ENCODE measurements around the gene S100A13. TPM values are rescaled to one million over a fixed set of nuclear protein-coding genes. Genes with fewer than 3 reads are reported as not detected.
"Not testable (repeated sequence)": the region's sequence is repeated elsewhere in the genome, so short reads cannot be mapped to it uniquely, and the experiment has no call there.

The S100A13 gene
- total and polyA plus RNA-seq, 2 experiments from 2014 or later, result 115 to 248 TPM

DNA sequence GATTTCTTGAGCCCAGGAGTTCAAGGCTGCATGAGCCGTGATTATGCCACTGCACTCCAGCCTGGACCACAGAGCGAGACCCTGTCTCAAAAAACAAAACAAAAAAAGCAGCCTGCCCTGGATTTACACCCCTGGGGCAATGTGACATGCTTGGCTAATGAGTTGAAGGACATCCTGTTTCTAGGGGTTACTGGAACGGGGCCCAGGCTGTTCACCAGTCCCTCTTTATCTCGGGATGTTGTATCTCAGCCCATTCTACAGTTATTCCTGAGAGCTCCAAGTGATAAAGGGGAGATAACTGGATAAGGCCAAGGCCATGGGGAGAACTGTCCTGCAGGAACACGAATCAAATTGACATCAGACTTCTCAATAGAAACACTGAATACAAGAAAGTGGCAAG lies 40.0 kb downstream of the S100A13 start:
- H3K4me1 ChIP-seq (ENCODE audit: insufficient read depth), result no peaks in the 10 kb centered on the region
- no peak for TF ChIP-seq EZH2phosphoT487 (IDR thresholded peaks at IDR 0.05; ENCODE audit: low read depth, severe bottlenecking, unreplicated experiment)
- H3K9me2 ChIP-seq (replicated peaks; ENCODE audit: insufficient read depth), result no peaks in the 10 kb centered on the region
- no peak overlapping the region for H3K4me3 ChIP-seq
- H3K9me3 ChIP-seq (ENCODE audit: low read depth), result no peaks in the 10 kb centered on the region
- 42% methylated on average over 5 of the region's 5 CpGs for whole genome bisulfite sequencing (ENCODE audit: low lambda C conversion rate, missing lambda C conversion rate)
- H3K36me3 ChIP-seq (replicated peaks; ENCODE audit: insufficient read depth, low read depth), result no peaks in the 10 kb centered on the region
- H3K27ac ChIP-seq, result no peak overlapping the region
- no peaks in the 10 kb centered on the region for H3K27me3 ChIP-seq
- no peaks in the 10 kb centered on the region for H4K20me1 ChIP-seq (ENCODE audit: insufficient read depth, poor library complexity, severe bottlenecking)
- no peak for DNase-seq (ENCODE audit: low spot score)
- H3K4me2 ChIP-seq, result no peak overlapping the region
- H3K79me2 ChIP-seq, result no peaks in the 10 kb centered on the region
- no peak overlapping the region for H2AFZ ChIP-seq

- TF ChIP-seq EZH2phosphoT487 (IDR thresholded peaks at IDR 0.05; ENCODE audit: low read depth, severe bottlenecking, unreplicated experiment) (no peak), EZH2 (IDR thresholded peaks at IDR 0.05; ENCODE audit: borderline replicate concordance) (no peak)
- TF ChIP-seq, protein P1, sequence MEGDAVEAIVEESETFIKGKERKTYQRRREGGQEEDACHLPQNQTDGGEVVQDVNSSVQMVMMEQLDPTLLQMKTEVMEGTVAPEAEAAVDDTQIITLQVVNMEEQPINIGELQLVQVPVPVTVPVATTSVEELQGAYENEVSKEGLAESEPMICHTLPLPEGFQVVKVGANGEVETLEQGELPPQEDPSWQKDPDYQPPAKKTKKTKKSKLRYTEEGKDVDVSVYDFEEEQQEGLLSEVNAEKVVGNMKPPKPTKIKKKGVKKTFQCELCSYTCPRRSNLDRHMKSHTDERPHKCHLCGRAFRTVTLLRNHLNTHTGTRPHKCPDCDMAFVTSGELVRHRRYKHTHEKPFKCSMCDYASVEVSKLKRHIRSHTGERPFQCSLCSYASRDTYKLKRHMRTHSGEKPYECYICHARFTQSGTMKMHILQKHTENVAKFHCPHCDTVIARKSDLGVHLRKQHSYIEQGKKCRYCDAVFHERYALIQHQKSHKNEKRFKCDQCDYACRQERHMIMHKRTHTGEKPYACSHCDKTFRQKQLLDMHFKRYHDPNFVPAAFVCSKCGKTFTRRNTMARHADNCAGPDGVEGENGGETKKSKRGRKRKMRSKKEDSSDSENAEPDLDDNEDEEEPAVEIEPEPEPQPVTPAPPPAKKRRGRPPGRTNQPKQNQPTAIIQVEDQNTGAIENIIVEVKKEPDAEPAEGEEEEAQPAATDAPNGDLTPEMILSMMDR (IDR thresholded peaks at IDR 0.05; ENCODE audit: poor library complexity), result no peak
- 32% methylated on average over 1 of the region's 1 CpG for WGBS (ENCODE audit: low lambda C conversion rate, missing lambda C conversion rate)
- H2AFZ ChIP-seq, result no peak overlapping the region
These were observed 41.0 kb downstream of the S100A13 start for GRCh38 chr1:153586347-153586746.

GRCh38 chr1:153585006-153585405 lies 42.3 kb downstream of the S100A13 start:
- no peaks in the 10 kb centered on the region for H3K79me2 ChIP-seq
- no peak overlapping the region for H3K4me2 ChIP-seq
- no peak overlapping the region for H3K27ac ChIP-seq
- H3K9me2 ChIP-seq (replicated peaks; ENCODE audit: insufficient read depth), result no peaks in the 10 kb centered on the region
- no peaks in the 10 kb centered on the region for H3K36me3 ChIP-seq (replicated peaks; ENCODE audit: insufficient read depth, low read depth)
- H2AFZ ChIP-seq, result no peak overlapping the region
- DNase-seq (ENCODE audit: low spot score), result no peak
- H3K27me3 ChIP-seq, result no peaks in the 10 kb centered on the region
- H3K4me1 ChIP-seq (ENCODE audit: insufficient read depth), result no peaks in the 10 kb centered on the region
- no peaks in the 10 kb centered on the region for H4K20me1 ChIP-seq (ENCODE audit: insufficient read depth, poor library complexity, severe bottlenecking)
- TF ChIP-seq EZH2 (IDR thresholded peaks at IDR 0.05; ENCODE audit: borderline replicate concordance), result no peak
- TF ChIP-seq, protein P1 (IDR thresholded peaks at IDR 0.05; ENCODE audit: poor library complexity), result no peak
- TF ChIP-seq EZH2phosphoT487 (IDR thresholded peaks at IDR 0.05; ENCODE audit: low read depth, severe bottlenecking, unreplicated experiment), result no peak
- H3K9me3 ChIP-seq (ENCODE audit: low read depth), result no peaks in the 10 kb centered on the region
- 64% methylated on average over 1 of the region's 1 CpG for WGBS (ENCODE audit: low lambda C conversion rate, missing lambda C conversion rate)
- no peak overlapping the region for H3K4me3 ChIP-seq

More at GRCh38 chr1:153586347-153586746, 41.0 kb downstream of the S100A13 start:
- H3K4me1 ChIP-seq (ENCODE audit: insufficient read depth), result no peaks in the 10 kb centered on the region
- no peak overlapping the region for H3K4me2 ChIP-seq
- H3K36me3 ChIP-seq (replicated peaks; ENCODE audit: insufficient read depth, low read depth), result no peaks in the 10 kb centered on the region
- no peaks in the 10 kb centered on the region for H3K27me3 ChIP-seq
- no peak for DNase-seq (ENCODE audit: low spot score)
- no peaks in the 10 kb centered on the region for H4K20me1 ChIP-seq (ENCODE audit: insufficient read depth, poor library complexity, severe bottlenecking)
- no peak overlapping the region for H3K4me3 ChIP-seq
- no peak overlapping the region for H3K27ac ChIP-seq
- no peaks in the 10 kb centered on the region for H3K79me2 ChIP-seq
- H3K9me2 ChIP-seq (replicated peaks; ENCODE audit: insufficient read depth), result no peaks in the 10 kb centered on the region
- H3K9me3 ChIP-seq (ENCODE audit: low read depth), result no peaks in the 10 kb centered on the region

DNA sequence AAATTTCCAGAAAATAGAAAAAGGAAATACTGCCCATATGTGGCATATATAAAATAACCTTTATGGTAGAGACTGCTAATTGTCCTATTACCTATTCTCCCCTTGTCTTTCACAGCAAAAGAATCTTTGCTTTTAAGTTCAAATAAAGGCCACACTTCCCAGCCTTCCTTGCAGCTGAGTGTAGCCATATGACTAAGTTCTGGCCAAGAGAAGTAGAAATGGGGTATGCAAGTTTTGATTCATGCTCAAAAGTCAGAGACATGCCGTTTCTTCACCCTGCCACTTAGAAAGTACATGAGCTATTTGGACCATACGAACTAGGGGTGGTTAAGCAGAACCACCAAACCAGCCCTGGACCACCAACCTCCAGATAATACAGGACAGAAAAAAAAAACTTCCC lies 43.3 kb downstream of the S100A13 start:
- no peaks in the 10 kb centered on the region for H3K9me2 ChIP-seq (replicated peaks; ENCODE audit: insufficient read depth)
- TF ChIP-seq EZH2 (IDR thresholded peaks at IDR 0.05; ENCODE audit: borderline replicate concordance), result no peak
- TF ChIP-seq, protein P1 (IDR thresholded peaks at IDR 0.05; ENCODE audit: poor library complexity), result no peak
- no peaks in the 10 kb centered on the region for H3K27me3 ChIP-seq
- H2AFZ ChIP-seq, result no peak overlapping the region
- no peaks in the 10 kb centered on the region for H4K20me1 ChIP-seq (ENCODE audit: insufficient read depth, poor library complexity, severe bottlenecking)
- DNase-seq (ENCODE audit: low spot score), result no peak
- no peak overlapping the region for H3K4me2 ChIP-seq
- H3K4me1 ChIP-seq (ENCODE audit: insufficient read depth), result no peaks in the 10 kb centered on the region
- whole genome bisulfite sequencing (ENCODE audit: low lambda C conversion rate, missing lambda C conversion rate), result 92% methylated on average over 2 of the region's 2 CpGs
- H3K9me3 ChIP-seq (ENCODE audit: low read depth), result no peaks in the 10 kb centered on the region
- no peaks in the 10 kb centered on the region for H3K79me2 ChIP-seq
- H3K36me3 ChIP-seq (replicated peaks; ENCODE audit: insufficient read depth, low read depth), result no peaks in the 10 kb centered on the region
- H3K4me3 ChIP-seq, result no peak overlapping the region
- H3K27ac ChIP-seq, result no peak overlapping the region

GRCh38 chr1:153583514-153583913 lies 43.8 kb downstream of the S100A13 start:
- WGBS (ENCODE audit: low lambda C conversion rate, missing lambda C conversion rate), result 49% methylated on average over 3 of the region's 3 CpGs

GRCh38 chr1:153582836-153583235 lies 44.5 kb downstream of the S100A13 start:
- H3K4me1 ChIP-seq (ENCODE audit: insufficient read depth); DNase-seq (ENCODE audit: low spot score); H3K4me3 ChIP-seq; H3K27me3 ChIP-seq; H2AFZ ChIP-seq; H4K20me1 ChIP-seq (ENCODE audit: insufficient read depth, poor library complexity, severe bottlenecking); H3K9me3 ChIP-seq (ENCODE audit: low read depth); H3K79me2 ChIP-seq; H3K9me2 ChIP-seq (replicated peaks; ENCODE audit: insufficient read depth); H3K4me2 ChIP-seq; H3K27ac ChIP-seq; H3K36me3 ChIP-seq (replicated peaks; ENCODE audit: insufficient read depth, low read depth): not testable (repeated sequence)
- WGBS (ENCODE audit: low lambda C conversion rate, missing lambda C conversion rate), result 100% methylated on average over 1 of the region's 34 CpGs

More at GRCh38 chr1:153583514-153583913, 43.8 kb downstream of the S100A13 start:
- H3K9me3 ChIP-seq (ENCODE audit: low read depth); H3K4me1 ChIP-seq (ENCODE audit: insufficient read depth); H3K4me2 ChIP-seq; H3K27ac ChIP-seq; H3K36me3 ChIP-seq (replicated peaks; ENCODE audit: insufficient read depth, low read depth); H3K4me3 ChIP-seq; H4K20me1 ChIP-seq (ENCODE audit: insufficient read depth, poor library complexity, severe bottlenecking); H2AFZ ChIP-seq; H3K9me2 ChIP-seq (replicated peaks; ENCODE audit: insufficient read depth); H3K27me3 ChIP-seq; H3K79me2 ChIP-seq; DNase-seq (ENCODE audit: low spot score): not testable (repeated sequence)
